Gastrocnemius medialis (tissue), 4 donors: Measurements from ENCODE around the gene CHID1.

ENCODE experiments used
- POLR2A ChIP-seq, 2 donors: fragments of 450-650 bp; IDR thresholded peaks; one replicate each; pipeline ENCODE4 v1.6.1; 2017; ENCODE audit warnings: antibody characterized with exemption in 2 of 2, mild to moderate bottlenecking in 2 of 2, moderate library complexity in 2 of 2
- TF ChIP-seq, protein P1 (sequence below), 5 experiments: fragments of 450-650 bp in 3 of 5; fragments of 200-600 bp in 2 of 5; sonication (generic) in 2 of 5; IDR thresholded peaks in 4 of 5; conservative IDR thresholded peaks in 1 of 5; 1 replicate in 4 of 5; 2 replicates in 1 of 5; pipeline ENCODE4 v1.5.1; 2016 to 2019; ENCODE audit warnings: antibody characterized with exemption in 5 of 5, mild to moderate bottlenecking in 3 of 5, moderate library complexity in 3 of 5

DNA sequence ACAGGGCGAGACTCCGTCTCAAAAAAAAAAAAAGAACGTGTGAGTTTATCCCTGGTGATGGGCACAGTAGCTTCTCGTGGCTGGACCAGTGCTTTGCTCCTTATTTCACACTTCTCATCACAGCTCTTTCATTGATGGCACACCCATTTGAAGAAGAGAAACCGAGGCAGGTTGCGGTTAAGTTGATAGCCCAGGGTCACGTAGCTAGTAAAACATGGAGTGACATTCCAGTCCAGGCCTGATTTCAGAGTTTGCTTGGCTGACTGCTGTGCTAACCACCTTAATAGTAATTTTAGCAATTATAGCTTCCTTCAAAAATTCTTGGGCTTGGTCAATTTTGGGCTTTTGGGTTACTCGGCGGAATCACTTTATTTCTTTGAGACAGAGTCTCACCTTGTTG is 40.9 kb upstream of the CHID1 start:
- TF ChIP-seq, protein P1, sequence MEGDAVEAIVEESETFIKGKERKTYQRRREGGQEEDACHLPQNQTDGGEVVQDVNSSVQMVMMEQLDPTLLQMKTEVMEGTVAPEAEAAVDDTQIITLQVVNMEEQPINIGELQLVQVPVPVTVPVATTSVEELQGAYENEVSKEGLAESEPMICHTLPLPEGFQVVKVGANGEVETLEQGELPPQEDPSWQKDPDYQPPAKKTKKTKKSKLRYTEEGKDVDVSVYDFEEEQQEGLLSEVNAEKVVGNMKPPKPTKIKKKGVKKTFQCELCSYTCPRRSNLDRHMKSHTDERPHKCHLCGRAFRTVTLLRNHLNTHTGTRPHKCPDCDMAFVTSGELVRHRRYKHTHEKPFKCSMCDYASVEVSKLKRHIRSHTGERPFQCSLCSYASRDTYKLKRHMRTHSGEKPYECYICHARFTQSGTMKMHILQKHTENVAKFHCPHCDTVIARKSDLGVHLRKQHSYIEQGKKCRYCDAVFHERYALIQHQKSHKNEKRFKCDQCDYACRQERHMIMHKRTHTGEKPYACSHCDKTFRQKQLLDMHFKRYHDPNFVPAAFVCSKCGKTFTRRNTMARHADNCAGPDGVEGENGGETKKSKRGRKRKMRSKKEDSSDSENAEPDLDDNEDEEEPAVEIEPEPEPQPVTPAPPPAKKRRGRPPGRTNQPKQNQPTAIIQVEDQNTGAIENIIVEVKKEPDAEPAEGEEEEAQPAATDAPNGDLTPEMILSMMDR (IDR thresholded peaks at IDR 0.05 in 4 of 5, conservative IDR thresholded peaks at IDR 0.05 in 1 of 5), result no peak
- no peak for TF ChIP-seq POLR2A (IDR thresholded peaks at IDR 0.05)
